ENCODE results near the gene GINS3.

The GINS3 gene

GRCh38 chr16:58365623-58366022, 26.6 kb upstream of the GINS3 start:
- Histone ChIP-seq H3K27me3 (ENCODE audit: control insufficient read depth, insufficient read depth, low read length) (no peaks in the 10 kb centered on the region), H3K79me2 (no peaks in the 10 kb centered on the region)

DNA sequence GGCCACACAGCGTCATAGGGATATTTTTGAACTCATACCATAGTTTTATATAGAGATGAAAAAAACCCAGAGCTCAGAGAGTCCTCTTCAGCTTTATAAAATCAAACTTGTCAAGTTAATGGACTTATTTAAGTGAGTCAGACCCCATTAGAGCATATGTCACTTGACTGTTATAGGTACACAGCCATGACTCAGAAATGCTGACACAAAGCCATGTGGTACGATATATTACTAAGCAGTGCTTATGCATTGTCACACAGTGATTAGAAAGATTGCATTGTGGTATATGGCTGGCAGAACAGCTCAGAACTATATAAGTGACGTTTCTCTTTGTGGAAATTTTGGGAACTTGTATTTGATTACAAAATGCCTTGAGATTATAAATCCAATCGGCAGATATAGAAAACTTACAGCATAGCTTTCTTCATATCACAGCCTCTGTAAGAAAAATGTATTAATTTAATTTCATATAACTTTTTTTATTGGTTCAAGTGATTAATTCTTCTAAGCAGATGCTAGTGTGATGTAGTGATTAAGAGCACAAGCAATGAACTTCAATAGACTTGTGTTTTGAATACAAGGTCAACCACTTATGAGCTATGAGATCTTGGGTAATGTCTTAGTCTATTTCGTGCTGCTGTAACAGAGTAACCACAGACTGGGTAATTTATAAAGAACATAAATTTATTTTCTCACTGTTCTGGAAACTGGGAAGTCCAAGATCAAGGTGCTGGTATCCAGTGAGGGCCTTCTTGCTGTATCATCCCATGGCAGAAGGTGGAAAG, 25.8 kb upstream of the GINS3 start:
- Histone ChIP-seq H3K4me2 (ENCODE audit: low read length) (no peak overlapping the region), H3K9me3 (ENCODE audit: control insufficient read depth, low read length) (no peaks in the 10 kb centered on the region), H2AFZ (no peak overlapping the region), H3K27me3 (ENCODE audit: control insufficient read depth, insufficient read depth, low read length) (no peaks in the 10 kb centered on the region), H3K27ac (no peak overlapping the region), H3K79me2 (no peaks in the 10 kb centered on the region), H3K4me1 (no peaks in the 10 kb centered on the region), H3K9ac (no peak overlapping the region), H3K36me3 (ENCODE audit: control insufficient read depth, insufficient read depth, low read length) (no peaks in the 10 kb centered on the region), H3K4me3 (ENCODE audit: low read depth, low read length) (no peak overlapping the region)
- TF ChIP-seq, protein P1, sequence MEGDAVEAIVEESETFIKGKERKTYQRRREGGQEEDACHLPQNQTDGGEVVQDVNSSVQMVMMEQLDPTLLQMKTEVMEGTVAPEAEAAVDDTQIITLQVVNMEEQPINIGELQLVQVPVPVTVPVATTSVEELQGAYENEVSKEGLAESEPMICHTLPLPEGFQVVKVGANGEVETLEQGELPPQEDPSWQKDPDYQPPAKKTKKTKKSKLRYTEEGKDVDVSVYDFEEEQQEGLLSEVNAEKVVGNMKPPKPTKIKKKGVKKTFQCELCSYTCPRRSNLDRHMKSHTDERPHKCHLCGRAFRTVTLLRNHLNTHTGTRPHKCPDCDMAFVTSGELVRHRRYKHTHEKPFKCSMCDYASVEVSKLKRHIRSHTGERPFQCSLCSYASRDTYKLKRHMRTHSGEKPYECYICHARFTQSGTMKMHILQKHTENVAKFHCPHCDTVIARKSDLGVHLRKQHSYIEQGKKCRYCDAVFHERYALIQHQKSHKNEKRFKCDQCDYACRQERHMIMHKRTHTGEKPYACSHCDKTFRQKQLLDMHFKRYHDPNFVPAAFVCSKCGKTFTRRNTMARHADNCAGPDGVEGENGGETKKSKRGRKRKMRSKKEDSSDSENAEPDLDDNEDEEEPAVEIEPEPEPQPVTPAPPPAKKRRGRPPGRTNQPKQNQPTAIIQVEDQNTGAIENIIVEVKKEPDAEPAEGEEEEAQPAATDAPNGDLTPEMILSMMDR (IDR thresholded peaks at IDR 0.05): no peak

More at GRCh38 chr16:58365623-58366022, 26.6 kb upstream of the GINS3 start:
- H3K9me3 ChIP-seq (ENCODE audit: control insufficient read depth, low read length): no peaks in the 10 kb centered on the region
- TF ChIP-seq, protein P1 (IDR thresholded peaks at IDR 0.05): no peak
- H2AFZ ChIP-seq: no peak overlapping the region
- H3K4me2 ChIP-seq (ENCODE audit: low read length): no peak overlapping the region
- H3K27ac ChIP-seq: no peak overlapping the region
- H3K36me3 ChIP-seq (ENCODE audit: control insufficient read depth, insufficient read depth, low read length): no peaks in the 10 kb centered on the region
- no peaks in the 10 kb centered on the region for H3K4me1 ChIP-seq
- H3K9ac ChIP-seq: no peak overlapping the region
- no peak overlapping the region for H3K4me3 ChIP-seq (ENCODE audit: low read depth, low read length)

DNA sequence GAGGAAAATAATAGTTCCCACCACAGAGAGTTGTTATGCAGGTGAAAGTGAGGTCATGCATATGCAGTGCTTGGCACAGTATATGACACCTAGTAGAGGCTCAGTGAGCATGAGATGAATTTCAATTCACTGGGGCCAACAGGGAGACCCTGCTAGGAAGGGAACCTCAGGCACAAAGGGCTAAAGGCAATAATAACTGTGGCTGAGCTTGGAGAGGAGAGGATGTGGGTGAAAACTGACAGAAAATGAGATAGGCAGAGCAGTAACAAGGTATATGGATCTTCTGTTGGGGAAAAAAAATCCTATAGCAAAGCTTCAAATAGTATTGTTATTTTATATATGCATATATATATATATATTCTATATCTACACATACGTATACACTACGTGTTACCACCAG, 25.0 kb upstream of the GINS3 start:
- no peak overlapping the region for H3K4me2 ChIP-seq (ENCODE audit: low read length)
- no peaks in the 10 kb centered on the region for H3K79me2 ChIP-seq
- TF ChIP-seq, protein P1 (IDR thresholded peaks at IDR 0.05): no peak
- no peak overlapping the region for H2AFZ ChIP-seq
- H3K27ac ChIP-seq: no peak overlapping the region
- no peaks in the 10 kb centered on the region for H3K36me3 ChIP-seq (ENCODE audit: control insufficient read depth, insufficient read depth, low read length)
- no peaks in the 10 kb centered on the region for H3K4me1 ChIP-seq
- H3K27me3 ChIP-seq (ENCODE audit: control insufficient read depth, insufficient read depth, low read length): no peaks in the 10 kb centered on the region
- no peaks in the 10 kb centered on the region for H3K9me3 ChIP-seq (ENCODE audit: control insufficient read depth, low read length)
- no peak overlapping the region for H3K4me3 ChIP-seq (ENCODE audit: low read depth, low read length)
- H3K9ac ChIP-seq: no peak overlapping the region

DNA sequence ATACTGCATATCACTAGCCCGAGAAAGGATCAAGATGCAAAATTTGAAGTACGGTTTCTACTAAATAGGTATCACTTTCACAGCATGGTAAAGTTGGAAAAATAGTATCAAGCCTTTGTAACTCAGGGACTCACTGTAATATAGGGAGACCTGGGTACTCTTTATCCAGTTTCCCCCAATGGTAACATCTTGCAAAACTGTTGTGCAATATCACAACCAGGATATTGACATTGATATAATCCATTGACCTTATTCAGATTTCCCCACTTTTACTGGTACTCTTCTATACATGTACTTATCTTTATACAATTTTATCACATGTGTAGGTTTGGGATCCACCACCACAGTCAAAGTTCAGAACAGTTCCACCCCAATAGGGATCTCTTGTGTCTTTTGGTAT, 20.4 kb upstream of the GINS3 start:
- no peak overlapping the region for H3K4me2 ChIP-seq (ENCODE audit: low read length)

More for the DNA sequence above, 20.4 kb upstream of the GINS3 start:
- Histone ChIP-seq H3K4me3 (ENCODE audit: low read depth, low read length) (no peak overlapping the region), H2AFZ (no peak overlapping the region), H3K4me1 (no peaks in the 10 kb centered on the region), H3K36me3 (ENCODE audit: control insufficient read depth, insufficient read depth, low read length) (no peaks in the 10 kb centered on the region), H3K9ac (no peak overlapping the region), H3K27me3 (ENCODE audit: control insufficient read depth, insufficient read depth, low read length) (no peaks in the 10 kb centered on the region), H3K79me2 (no peaks in the 10 kb centered on the region), H3K27ac (no peak overlapping the region), H3K9me3 (ENCODE audit: control insufficient read depth, low read length) (no peaks in the 10 kb centered on the region)
- TF ChIP-seq, protein P1 (IDR thresholded peaks at IDR 0.05): no peak

All from parathyroid adenoma (tissue), 2 donors.